Brain microvascular endothelial cell (primary cell): ENCODE results near the gene VDAC1.
A peak's percentile ranks its signal among the peaks of the same experiment; 100 is the strongest.

ENCODE experiments used
- DNase-seq: peaks from one replicate; pipeline ENCODE4 v3.0.0-alpha.2; 2020
- H3K27ac ChIP-seq: fragments of 250-450 bp; sonication (Bioruptor Pico); 2 replicates; pipeline ENCODE4 v1.5.1; 2020; ENCODE audit warnings: mild to moderate bottlenecking, moderate library complexity
- H3K27me3 ChIP-seq: fragments of 250-450 bp; sonication (Bioruptor Pico); replicated peaks from 2 replicates; pipeline ENCODE4 v1.5.1; 2020; ENCODE audit warnings: mild to moderate bottlenecking
- H3K36me3 ChIP-seq: fragments of 250-450 bp; sonication (Bioruptor Pico); replicated peaks from 2 replicates; pipeline ENCODE4 v1.5.1; 2020; ENCODE audit warnings: mild to moderate bottlenecking
- H3K4me3 ChIP-seq: 2 replicates; pipeline ENCODE4 v1.5.1; 2011; ENCODE audit warnings: low read depth, mild to moderate bottlenecking, control low read depth, low read length, moderate library complexity
- in situ Hi-C: cut with HindIII; loops from 2 replicates; pipeline ENCODE4 v1.10.0; 2017; ENCODE audit warnings: low sequenced_read_pairs, low pct_ligation_motif_present
- TF ChIP-seq, protein P1 (sequence below): IDR thresholded peaks from 2 replicates; pipeline ENCODE4 v1.5.1; 2011; ENCODE audit warnings: low read depth, mild to moderate bottlenecking, moderate library complexity, low read length, control low read depth, inconsistent platforms; ENCODE audit errors: missing control alignments

The VDAC1 gene

DNA sequence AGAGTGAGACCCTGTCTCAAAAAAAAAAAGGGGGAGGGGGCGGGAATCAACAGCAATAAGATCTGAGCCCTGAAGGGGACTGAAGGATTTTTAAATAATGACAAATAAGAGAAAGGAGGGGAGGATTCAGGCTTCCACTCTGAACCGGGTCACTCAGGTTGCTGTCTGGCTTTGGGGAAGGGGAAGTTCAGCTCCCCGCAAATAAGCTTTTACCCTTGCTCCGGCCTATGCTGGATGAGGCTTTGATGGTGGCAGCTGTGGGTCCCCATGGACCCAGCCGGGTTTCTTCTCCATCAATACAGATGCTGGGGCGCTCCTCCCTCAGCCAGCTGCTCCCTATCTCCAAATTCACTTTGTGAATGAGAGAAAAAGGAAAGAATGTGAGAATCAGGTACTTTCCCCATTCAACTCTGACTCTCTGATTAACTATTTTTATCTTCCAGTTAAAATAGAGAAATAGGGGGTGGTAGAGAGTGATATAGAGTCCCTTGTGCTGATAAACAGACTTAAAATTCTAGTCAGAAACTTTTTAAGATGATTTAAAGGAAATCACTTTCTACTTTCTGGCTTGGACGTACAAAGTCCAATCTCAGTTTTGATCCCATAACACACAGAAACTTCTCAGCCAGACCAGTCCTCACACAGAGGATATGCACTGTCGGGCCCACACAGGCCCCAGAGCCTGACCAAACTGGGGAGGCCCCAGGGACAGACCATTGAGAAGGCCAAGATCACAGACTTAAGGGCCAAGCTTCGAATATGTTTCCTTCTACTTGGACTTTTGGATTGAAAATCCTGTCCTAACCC, 76.0 kb downstream of the VDAC1 start:
- no peak overlapping the region for H3K27ac ChIP-seq
- H3K27me3 ChIP-seq: no peaks in the 10 kb centered on the region

DNA sequence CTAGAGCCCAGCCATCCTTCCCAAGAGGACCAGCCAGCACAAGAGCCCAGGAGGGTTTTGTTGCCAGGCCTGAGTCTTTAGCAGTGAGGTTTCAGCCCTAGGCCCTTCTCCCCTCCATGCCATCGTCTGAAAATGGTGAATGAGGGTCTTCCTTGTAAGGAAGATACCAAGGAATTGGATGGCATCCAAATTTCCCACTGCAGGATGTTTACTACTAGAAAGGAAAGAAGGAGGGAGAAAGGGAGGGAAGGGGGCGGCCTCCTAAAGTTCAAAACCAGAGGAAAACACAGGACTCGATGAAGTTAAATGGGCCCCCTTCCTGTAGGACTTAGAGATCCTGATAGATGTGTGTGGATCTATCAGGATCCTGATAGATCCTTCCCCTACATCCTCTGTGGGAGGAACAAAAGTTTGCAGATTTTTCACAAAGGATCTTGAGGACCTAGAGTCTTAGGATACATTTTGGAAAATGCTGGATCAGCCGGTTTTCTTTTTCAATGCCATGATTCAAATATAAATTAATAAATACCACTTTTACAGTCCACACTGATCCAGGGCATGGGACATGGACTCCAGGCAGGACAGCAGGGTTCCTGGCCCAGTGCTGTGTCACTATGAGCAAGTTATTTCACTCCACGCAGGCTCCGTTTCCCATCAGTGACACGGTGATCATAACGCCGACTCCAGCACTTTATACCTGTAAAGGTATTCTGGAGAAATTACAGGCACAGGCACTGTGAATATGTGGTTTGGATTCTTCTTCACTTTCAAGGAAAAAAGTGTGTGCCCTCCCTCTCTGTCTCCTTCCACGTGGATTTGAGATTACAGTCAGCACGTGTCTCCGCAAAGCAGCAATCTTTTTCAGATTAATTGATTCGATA, 77.2 kb downstream of the VDAC1 start:
- Histone ChIP-seq H3K27ac (no peak overlapping the region), H3K27me3 (no peaks in the 10 kb centered on the region), H3K4me3 (no peak overlapping the region), H3K36me3 (no peaks in the 10 kb centered on the region)
- TF ChIP-seq, protein P1, sequence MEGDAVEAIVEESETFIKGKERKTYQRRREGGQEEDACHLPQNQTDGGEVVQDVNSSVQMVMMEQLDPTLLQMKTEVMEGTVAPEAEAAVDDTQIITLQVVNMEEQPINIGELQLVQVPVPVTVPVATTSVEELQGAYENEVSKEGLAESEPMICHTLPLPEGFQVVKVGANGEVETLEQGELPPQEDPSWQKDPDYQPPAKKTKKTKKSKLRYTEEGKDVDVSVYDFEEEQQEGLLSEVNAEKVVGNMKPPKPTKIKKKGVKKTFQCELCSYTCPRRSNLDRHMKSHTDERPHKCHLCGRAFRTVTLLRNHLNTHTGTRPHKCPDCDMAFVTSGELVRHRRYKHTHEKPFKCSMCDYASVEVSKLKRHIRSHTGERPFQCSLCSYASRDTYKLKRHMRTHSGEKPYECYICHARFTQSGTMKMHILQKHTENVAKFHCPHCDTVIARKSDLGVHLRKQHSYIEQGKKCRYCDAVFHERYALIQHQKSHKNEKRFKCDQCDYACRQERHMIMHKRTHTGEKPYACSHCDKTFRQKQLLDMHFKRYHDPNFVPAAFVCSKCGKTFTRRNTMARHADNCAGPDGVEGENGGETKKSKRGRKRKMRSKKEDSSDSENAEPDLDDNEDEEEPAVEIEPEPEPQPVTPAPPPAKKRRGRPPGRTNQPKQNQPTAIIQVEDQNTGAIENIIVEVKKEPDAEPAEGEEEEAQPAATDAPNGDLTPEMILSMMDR: no peak
- no peak for DNase-seq
- in situ Hi-C loops: no loop called here

More for the DNA sequence above, 76.0 kb downstream of the VDAC1 start:
- Histone ChIP-seq H3K36me3 (no peaks in the 10 kb centered on the region), H3K4me3 (no peak overlapping the region)
- TF ChIP-seq, protein P1: no peak
- in situ Hi-C loops: no loop called here
- no peak for DNase-seq

DNA sequence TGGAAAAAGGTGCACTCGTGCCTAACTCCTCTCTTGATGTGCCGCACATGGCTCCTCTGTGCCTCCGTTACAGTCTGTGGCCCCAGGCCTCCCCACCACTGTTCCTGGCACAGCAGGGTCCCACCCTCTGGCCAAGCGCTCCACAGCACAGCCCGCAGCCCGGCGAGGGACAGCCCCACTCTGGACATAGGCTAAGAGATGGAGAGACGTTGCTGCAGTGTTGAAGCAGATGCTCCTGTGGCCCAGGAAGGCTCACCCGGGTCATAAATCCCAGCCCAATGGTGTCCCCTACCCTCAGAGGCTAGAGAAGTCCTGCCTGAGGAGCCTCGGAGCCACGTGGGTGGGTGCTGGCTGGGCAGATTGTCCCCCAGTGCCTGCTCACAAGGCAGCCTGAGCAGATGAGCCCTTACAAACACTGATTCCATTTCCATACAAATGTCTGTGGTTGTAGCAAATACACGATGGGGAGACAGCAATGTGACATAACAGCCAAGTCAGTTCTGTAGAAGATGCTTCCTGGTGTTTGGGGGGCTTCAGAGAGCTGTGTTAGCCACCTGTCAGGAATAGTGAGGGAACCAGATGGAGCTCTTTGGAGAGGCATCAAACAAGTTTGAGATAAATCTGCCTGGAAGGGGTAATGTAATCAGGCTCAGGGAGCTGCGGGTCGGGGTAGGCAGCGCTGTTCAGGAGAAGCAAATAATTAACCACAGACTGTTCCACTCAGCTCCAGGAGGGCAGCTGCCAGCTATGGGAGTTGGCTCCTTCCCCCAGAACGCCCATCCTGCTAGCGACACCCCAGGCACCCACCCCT, 78.1 kb downstream of the VDAC1 start:
- in situ Hi-C loops: no loop called here
- Histone ChIP-seq H3K27ac (no peak overlapping the region), H3K27me3 (no peaks in the 10 kb centered on the region), H3K4me3 (no peak overlapping the region), H3K36me3 (no peaks in the 10 kb centered on the region)
- no peak for DNase-seq
- TF ChIP-seq, protein P1: no peak

DNA sequence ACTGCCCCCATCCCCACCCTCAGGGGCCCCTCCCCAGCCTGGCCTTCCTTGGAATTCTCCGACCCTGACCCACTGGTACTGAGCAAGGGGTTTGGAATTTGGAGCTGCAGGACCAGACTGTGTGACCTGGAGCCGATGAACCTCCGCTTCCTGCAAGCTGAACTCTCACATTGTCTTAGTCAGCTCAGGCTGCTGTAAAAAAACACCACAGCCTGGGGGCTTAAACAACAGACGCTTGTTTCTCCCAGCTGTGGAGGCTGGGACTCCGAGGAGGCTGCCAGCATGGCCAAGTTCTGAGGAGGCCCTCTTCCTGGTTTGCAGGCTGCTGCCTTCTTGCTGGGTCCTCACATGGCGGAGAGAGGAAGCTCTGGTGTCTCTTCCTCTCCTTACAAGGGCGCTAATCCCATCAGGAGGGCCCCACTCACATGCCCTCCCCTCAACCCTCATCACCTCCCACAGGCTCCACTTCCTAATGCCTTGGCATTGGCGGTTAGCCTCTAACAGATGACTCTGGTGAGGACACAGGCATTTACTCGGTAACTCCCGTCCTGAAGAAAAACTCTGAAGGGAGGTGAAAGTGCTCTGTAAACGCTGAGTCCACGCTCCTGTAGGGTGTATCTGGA, 78.8 kb downstream of the VDAC1 start:
- in situ Hi-C loops: no loop called here
- Histone ChIP-seq H3K27me3 (no peaks in the 10 kb centered on the region), H3K36me3 (no peaks in the 10 kb centered on the region), H3K27ac (no peak overlapping the region), H3K4me3 (no peak overlapping the region)
- DNase-seq: peak; percentile 40
- TF ChIP-seq, protein P1: no peak

DNA sequence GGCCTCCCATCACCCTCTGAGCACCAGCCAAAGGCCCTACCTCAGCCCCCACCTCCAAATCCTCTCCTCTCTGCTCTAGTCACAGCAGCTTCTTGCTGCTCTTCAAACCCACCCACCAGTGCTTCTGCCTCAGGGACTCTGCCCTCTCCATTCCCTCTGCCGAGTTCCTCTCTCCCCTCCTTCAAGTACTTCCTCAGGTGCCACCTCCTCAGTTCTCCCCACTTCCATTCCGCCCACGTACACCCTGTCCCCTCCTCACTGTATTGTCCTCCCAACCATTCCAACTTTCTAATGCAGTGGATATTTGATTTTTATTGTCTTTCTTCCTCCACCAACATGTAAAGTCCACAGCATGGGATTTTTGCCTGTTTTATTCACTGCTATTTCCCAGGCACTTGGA, 79.5 kb downstream of the VDAC1 start:
- no peaks in the 10 kb centered on the region for H3K27me3 ChIP-seq
- TF ChIP-seq, protein P1: no peak
- H3K36me3 ChIP-seq: no peaks in the 10 kb centered on the region
- no peak overlapping the region for H3K4me3 ChIP-seq
- no peak overlapping the region for H3K27ac ChIP-seq
- no peak for DNase-seq
- in situ Hi-C loops: no loop called here
